ENCODE data around the gene CIPC.

GRCh38 chr14:77082356-77082755, 15.7 kb upstream of the CIPC start:
- TF ChIP-seq CTCF (IDR thresholded peaks at IDR 0.05): no peak
- TF ChIP-seq POLR2A (IDR thresholded peaks at IDR 0.05; ENCODE audit: low read depth): no peak
- TF ChIP-seq EP300 (IDR thresholded peaks at IDR 0.05): no peak
- TF ChIP-seq POLR2AphosphoS5 (IDR thresholded peaks at IDR 0.05): no peak

Measured in esophagus muscularis mucosa (tissue), 4 donors.